IMR-90 (cell line): ENCODE measurements around the gene CD79A. TPM values are rescaled to one million over a fixed set of nuclear protein-coding genes. Genes with fewer than 3 reads are reported as not detected.

Source experiments
- ATAC-seq: fragments of 200-7000 bp; cut with Tn5 transposase; 2 replicates; pipeline ENCODE4 v1.9.1; 2020; ENCODE audit warnings: low read depth, mild to moderate bottlenecking, moderate library complexity
- BruUV-seq: library from RNA; stranded (reverse); fragments of 400-500 nt; replicated peaks from 2 replicates; lab custom pipeline; 2021; lab: Mats Ljungman, UMichigan
- CTCF ChIA-PET: fragments of 300-600 bp; formaldehyde crosslinking; extraction: SDS; loops from one replicate; lab custom pipeline; 2021; ENCODE audit warnings: antibody characterized with exemption; lab: Yijun Ruan, JAX
- POLR2A ChIA-PET: fragments of 300-600 bp; sonication (Branson Sonifier 250); formaldehyde crosslinking; loops from one replicate; lab custom pipeline; 2022; ENCODE audit warnings: antibody characterized with exemption; ENCODE audit not compliant: unreplicated experiment; lab: Charles Lee
- DNase-seq: peaks from one replicate; pipeline ENCODE4 v3.0.0; 2013
- H2AFZ ChIP-seq: replicated peaks from 2 replicates; pipeline ENCODE3; 2013; ENCODE audit warnings: low read length, mild to moderate bottlenecking; ENCODE audit not compliant: poor library complexity
- H2AK5ac ChIP-seq: 2 replicates; pipeline ENCODE4 v1.6.1; 2013; ENCODE audit warnings: low read depth, low read length, inconsistent platforms
- H2AK9ac ChIP-seq: replicated peaks from 2 replicates; pipeline ENCODE3; 2013; ENCODE audit warnings: mild to moderate bottlenecking, low read depth, low read length, moderate library complexity; ENCODE audit not compliant: poor library complexity
- H2BK120ac ChIP-seq: 2 replicates; pipeline ENCODE4 v1.6.1; 2013; ENCODE audit warnings: low read depth, low read length, inconsistent platforms
- H2BK15ac ChIP-seq: 3 replicates; pipeline ENCODE4 v1.6.1; 2013; ENCODE audit warnings: low read depth, low read length, inconsistent platforms
- H2BK20ac ChIP-seq: 2 replicates; pipeline ENCODE4 v1.6.1; 2013; ENCODE audit warnings: low read depth, mild to moderate bottlenecking, inconsistent platforms, low read length, moderate library complexity
- H2BK5ac ChIP-seq: 2 replicates; pipeline ENCODE4 v1.6.1; 2013; ENCODE audit warnings: mild to moderate bottlenecking, low read depth, low read length, inconsistent platforms; ENCODE audit not compliant: poor library complexity, severe bottlenecking
- H3K14ac ChIP-seq: replicated peaks from 2 replicates; pipeline ENCODE4 v1.6.1; 2013; ENCODE audit warnings: low read depth, low read length, inconsistent platforms
- H3K18ac ChIP-seq: 2 replicates; pipeline ENCODE4 v1.6.1; 2013; ENCODE audit warnings: low read depth, low read length, control low read depth
- H3K23ac ChIP-seq: 2 replicates; pipeline ENCODE4 v1.6.1; 2013; ENCODE audit warnings: low read depth, low read length, inconsistent platforms
- H3K27ac ChIP-seq: 2 replicates; pipeline ENCODE4 v1.5.1; 2013; ENCODE audit warnings: mild to moderate bottlenecking, control low read depth, low read length; ENCODE audit not compliant: insufficient read depth
- H3K27me3 ChIP-seq: 2 replicates; pipeline ENCODE4 v1.6.1; 2013; ENCODE audit warnings: low read length; ENCODE audit not compliant: control insufficient read depth, insufficient read depth
- H3K36me3 ChIP-seq: 2 replicates; pipeline ENCODE4 v1.6.1; 2013; ENCODE audit warnings: low read length, mixed read lengths; ENCODE audit not compliant: control insufficient read depth, insufficient read depth
- H3K4ac ChIP-seq: 2 replicates; pipeline ENCODE4 v1.6.1; 2013; ENCODE audit warnings: low read depth, low read length, inconsistent platforms
- H3K4me1 ChIP-seq: 2 replicates; pipeline ENCODE4 v1.6.1; 2013; ENCODE audit warnings: low read length, mixed read lengths; ENCODE audit not compliant: control insufficient read depth, insufficient read depth
- H3K4me2 ChIP-seq: 2 replicates; pipeline ENCODE4 v1.6.1; 2013; ENCODE audit warnings: low read depth, mild to moderate bottlenecking, control low read depth, low read length, moderate library complexity
- H3K4me3 ChIP-seq: 2 replicates; pipeline ENCODE4 v1.5.1; 2013; ENCODE audit warnings: low read depth, mild to moderate bottlenecking, control low read depth, low read length, moderate library complexity; ENCODE audit not compliant: insufficient read depth
- H3K56ac ChIP-seq: 2 replicates; pipeline ENCODE4 v1.6.1; 2013; ENCODE audit warnings: low read length, inconsistent platforms; ENCODE audit not compliant: insufficient read depth; ENCODE audit errors: extremely low read depth
- H3K79me1 ChIP-seq, 2 experiments: 2 replicates each; pipeline ENCODE4 v1.6.1; 2013; ENCODE audit warnings: low read length in 2 of 2, inconsistent platforms in 1 of 2, low read depth in 1 of 2
- H3K9ac ChIP-seq: 2 replicates; pipeline ENCODE4 v1.6.1; 2013; ENCODE audit warnings: low read depth, low read length, control low read depth
- H3K9me1 ChIP-seq: 2 replicates; pipeline ENCODE4 v1.6.1; 2013; ENCODE audit warnings: low read length, inconsistent platforms; ENCODE audit not compliant: insufficient read depth
- H3K9me3 ChIP-seq: 2 replicates; pipeline ENCODE4 v1.6.1; 2013; ENCODE audit warnings: low read length; ENCODE audit not compliant: control insufficient read depth, insufficient read depth
- H4K20me1 ChIP-seq: 2 replicates; pipeline ENCODE4 v1.6.1; 2013; ENCODE audit warnings: low read length, inconsistent platforms; ENCODE audit not compliant: insufficient read depth
- H4K5ac ChIP-seq: 2 replicates; pipeline ENCODE4 v1.6.1; 2013; ENCODE audit warnings: mild to moderate bottlenecking, low read depth, low read length, control low read depth
- H4K8ac ChIP-seq, 2 experiments: 2 replicates each; pipeline ENCODE4 v1.6.1; 2013; ENCODE audit warnings: low read depth in 2 of 2, low read length in 2 of 2, control low read depth in 1 of 2, inconsistent platforms in 1 of 2
- H4K91ac ChIP-seq: 2 replicates; pipeline ENCODE4 v1.6.1; 2013; ENCODE audit warnings: low read depth, low read length, inconsistent platforms; ENCODE audit not compliant: insufficient read depth
- BHLHE40 ChIP-seq: fragments of 150-350 bp; IDR thresholded peaks from 2 replicates; pipeline ENCODE4 v1.6.1; 2016; ENCODE audit warnings: mild to moderate bottlenecking, low read depth, low read length
- CEBPB ChIP-seq: IDR thresholded peaks from 2 replicates; pipeline ENCODE4 v1.6.1; 2012; ENCODE audit warnings: low read depth, low read length, improper control_type of control experiment
- CTCF ChIP-seq: conservative IDR thresholded peaks from 2 replicates; pipeline ENCODE4 v1.5.1; 2012; ENCODE audit warnings: mild to moderate bottlenecking, low read depth, low read length, improper control_type of control experiment
- ELK1 ChIP-seq: fragments of 150-350 bp; IDR thresholded peaks from 2 replicates; pipeline ENCODE4 v1.6.1; 2016; ENCODE audit warnings: low read depth, mild to moderate bottlenecking, low read length, moderate library complexity, borderline replicate concordance
- FOS ChIP-seq: fragments of 150-350 bp; IDR thresholded peaks from 2 replicates; pipeline ENCODE4 v1.6.1; 2016; ENCODE audit warnings: low read depth, low read length
- MAFK ChIP-seq: IDR thresholded peaks from 2 replicates; pipeline ENCODE4 v1.6.1; 2012; ENCODE audit warnings: low read depth, low read length, improper control_type of control experiment
- MAZ ChIP-seq: IDR thresholded peaks from 2 replicates; pipeline ENCODE4 v1.6.1; 2012; ENCODE audit warnings: low read depth, mild to moderate bottlenecking, low read length, improper control_type of control experiment, moderate library complexity, borderline replicate concordance
- MXI1 ChIP-seq: IDR thresholded peaks from 2 replicates; pipeline ENCODE4 v1.6.1; 2012; ENCODE audit warnings: low read depth, mild to moderate bottlenecking, low read length, moderate library complexity, borderline replicate concordance
- POLR2A ChIP-seq: IDR thresholded peaks from 2 replicates; pipeline ENCODE4 v1.6.1; 2012; ENCODE audit warnings: mild to moderate bottlenecking, low read depth, low read length
- RAD21 ChIP-seq: IDR thresholded peaks from 2 replicates; pipeline ENCODE4 v1.6.1; 2012; ENCODE audit warnings: low read length, improper control_type of control experiment
- RFX5 ChIP-seq: IDR thresholded peaks from 2 replicates; pipeline ENCODE4 v1.8.0; 2012; ENCODE audit warnings: low read depth, mild to moderate bottlenecking, low read length, moderate library complexity
- USF2 ChIP-seq: fragments of 150-350 bp; IDR thresholded peaks from 2 replicates; pipeline ENCODE4 v1.6.1; 2017; ENCODE audit warnings: mild to moderate bottlenecking, antibody characterized with exemption, low read length, low read depth
- WGBS, 2 experiments: methylation state at CpG; one replicate each; pipeline versions ENCODE4 v1.1.5 to v1.1.7; 2013; ENCODE audit warnings: missing lambda C conversion rate in 2 of 2; ENCODE audit not compliant: insufficient read length in 1 of 2; ENCODE audit errors: extremely low coverage in 2 of 2; 5-methylcytosine and 5-hydroxymethylcytosine counted together
- dilution Hi-C: fragments of 300-500 bp; cut with HindIII; formaldehyde crosslinking; loops from one replicate; pipeline ENCODE4 v1.14.3; 2018; ENCODE audit warnings: low sequenced_read_pairs; ENCODE audit not compliant: unreplicated experiment
- in situ Hi-C: fragments of 300-500 bp; cut with MboI; formaldehyde crosslinking; loops from 3 replicates; pipeline ENCODE4 v1.14.3; 2019; ENCODE audit warnings: low sequenced_read_pairs, inconsistent platforms, mixed read lengths
- intact Hi-C: fragments of 100-400 bp; cut with micrococcal nuclease; formaldehyde crosslinking; loops from 2 replicates; pipeline ENCODE4 v1.10.0; 2022
- polyA plus RNA-seq, 3 experiments: library from polyadenylated mRNA; depleted of rRNA; stranded (reverse); fragments of >200 nt; gene quantifications; 2 replicates each; pipeline ENCODE4 v1.2.3, GENCODE V29; 2012; ENCODE audit warnings: low replicate concordance in 1 of 3
- total RNA-seq: library from RNA; depleted of rRNA; stranded (reverse); fragments of >200 nt; gene quantifications from 2 replicates; pipeline ENCODE4 v1.2.3, GENCODE V29; 2012

Gene CD79A
- total and polyA plus RNA-seq, 2 of the 4 experiments (the other 2 are of a cell fraction), result 0.19 TPM; not detected in 1

GRCh38 chr19:41898235-41898634, 21.2 kb downstream of the CD79A start:
- no peak overlapping the region for H3K18ac ChIP-seq
- ChIA-PET CTCF (no interaction called here), POLR2A (no interaction called here)
- no peaks in the 10 kb centered on the region for H3K27me3 ChIP-seq
- H2BK120ac ChIP-seq, result no peak overlapping the region
- H2AFZ ChIP-seq, result no peak overlapping the region
- no peak overlapping the region for H3K27ac ChIP-seq
- H4K8ac ChIP-seq, result no peak overlapping the region
- no peak overlapping the region for H3K4me2 ChIP-seq
- no peak overlapping the region for H4K5ac ChIP-seq
- H2AK9ac ChIP-seq, result no peak overlapping the region
- H3K9me3 ChIP-seq, result no peaks in the 10 kb centered on the region
- intact Hi-C loops, result no loop called here
- no peaks in the 10 kb centered on the region for H3K9me1 ChIP-seq
- H4K20me1 ChIP-seq, result no peaks in the 10 kb centered on the region; the same call in 1 of the 2 replicates
- BruUV-seq, result no TSS peak
- in situ Hi-C loops, result no loop called here
- H2AK5ac ChIP-seq, result no peak overlapping the region
- DNase-seq, result no peak
- TF ChIP-seq POLR2A (no peak), USF2 (no peak), MAFK (no peak), MAZ (no peak), RFX5 (no peak), MXI1 (no peak), CEBPB (no peak), ELK1 (no peak), FOS (no peak), BHLHE40 (no peak), CTCF (no peak), RAD21 (no peak)
- H2BK5ac ChIP-seq, result no peak overlapping the region
- H2BK15ac ChIP-seq, result no peak overlapping the region
- dilution Hi-C loops, result no loop called here
- H3K14ac ChIP-seq, result no peak overlapping the region
- no peak overlapping the region for H3K4me3 ChIP-seq
- H3K4ac ChIP-seq, result no peak overlapping the region
- H4K91ac ChIP-seq, result no peak overlapping the region
- no peak overlapping the region for H3K23ac ChIP-seq
- H3K79me1 ChIP-seq, result no peaks in the 10 kb centered on the region; a peak in 3 of 4 replicates
- no peak overlapping the region for H3K9ac ChIP-seq
- no peak overlapping the region for H2BK20ac ChIP-seq
- no peak for ATAC-seq
- peaks cover 58% of the 10 kb centered on the region for H3K36me3 ChIP-seq
- no CpG with 5 or more reads among the region's 15 CpGs for WGBS, 2 experiments
- H3K56ac ChIP-seq, result no peak overlapping the region
- no peaks in the 10 kb centered on the region for H3K4me1 ChIP-seq
